Measurements from ENCODE around the gene PPIP5K1.

PPIP5K1 gene

GRCh38 chr15:43528542-43529007 is 61.4 kb downstream of the PPIP5K1 start:
- in situ Hi-C loops (cut with MboI; ENCODE audit: low sequenced_read_pairs, unreplicated experiment): no loop called here
- TF ChIP-seq, protein P1, sequence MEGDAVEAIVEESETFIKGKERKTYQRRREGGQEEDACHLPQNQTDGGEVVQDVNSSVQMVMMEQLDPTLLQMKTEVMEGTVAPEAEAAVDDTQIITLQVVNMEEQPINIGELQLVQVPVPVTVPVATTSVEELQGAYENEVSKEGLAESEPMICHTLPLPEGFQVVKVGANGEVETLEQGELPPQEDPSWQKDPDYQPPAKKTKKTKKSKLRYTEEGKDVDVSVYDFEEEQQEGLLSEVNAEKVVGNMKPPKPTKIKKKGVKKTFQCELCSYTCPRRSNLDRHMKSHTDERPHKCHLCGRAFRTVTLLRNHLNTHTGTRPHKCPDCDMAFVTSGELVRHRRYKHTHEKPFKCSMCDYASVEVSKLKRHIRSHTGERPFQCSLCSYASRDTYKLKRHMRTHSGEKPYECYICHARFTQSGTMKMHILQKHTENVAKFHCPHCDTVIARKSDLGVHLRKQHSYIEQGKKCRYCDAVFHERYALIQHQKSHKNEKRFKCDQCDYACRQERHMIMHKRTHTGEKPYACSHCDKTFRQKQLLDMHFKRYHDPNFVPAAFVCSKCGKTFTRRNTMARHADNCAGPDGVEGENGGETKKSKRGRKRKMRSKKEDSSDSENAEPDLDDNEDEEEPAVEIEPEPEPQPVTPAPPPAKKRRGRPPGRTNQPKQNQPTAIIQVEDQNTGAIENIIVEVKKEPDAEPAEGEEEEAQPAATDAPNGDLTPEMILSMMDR (IDR thresholded peaks at IDR 0.05; ENCODE audit: borderline replicate concordance, control extremely low read depth, extremely low read depth, insufficient read depth, missing control alignments): no peak
- no peak for DNase-seq (ENCODE audit: low spot score)

DNA sequence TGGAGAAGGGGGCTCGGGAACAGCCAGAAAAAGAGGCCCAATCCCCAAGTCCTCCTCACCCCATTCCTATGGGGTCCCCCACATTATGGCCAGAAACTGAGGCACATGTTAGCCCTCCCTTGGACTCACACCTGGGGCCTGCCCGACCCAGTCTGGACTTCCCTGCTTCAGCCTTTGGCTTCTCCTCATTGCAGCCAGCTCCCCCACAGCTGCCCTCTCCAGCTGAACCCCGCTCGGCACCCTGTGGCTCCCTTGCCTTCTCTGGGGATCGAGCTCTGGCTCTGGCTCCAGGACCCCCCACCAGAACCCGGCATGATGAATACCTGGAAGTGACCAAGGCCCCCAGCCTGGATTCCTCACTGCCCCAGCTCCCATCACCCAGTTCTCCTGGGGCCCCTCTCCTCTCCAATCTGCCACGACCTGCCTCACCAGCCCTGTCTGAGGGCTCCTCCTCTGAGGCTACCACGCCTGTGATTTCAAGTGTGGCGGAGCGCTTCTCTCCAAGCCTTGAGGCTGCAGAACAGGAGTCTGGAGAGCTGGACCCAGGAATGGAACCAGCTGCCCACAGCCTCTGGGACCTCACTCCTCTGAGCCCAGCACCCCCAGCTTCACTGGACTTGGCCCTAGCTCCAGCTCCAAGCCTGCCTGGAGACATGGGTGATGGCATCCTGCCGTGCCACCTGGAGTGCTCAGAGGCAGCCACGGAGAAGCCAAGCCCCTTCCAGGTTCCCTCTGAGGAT is 62.0 kb downstream of the PPIP5K1 start:
- TF ChIP-seq, protein P1 (IDR thresholded peaks at IDR 0.05; ENCODE audit: borderline replicate concordance, control extremely low read depth, extremely low read depth, insufficient read depth, missing control alignments): no peak
- no peak for DNase-seq (ENCODE audit: low spot score)
- in situ Hi-C loops (cut with MboI; ENCODE audit: low sequenced_read_pairs, unreplicated experiment): no loop called here

DNA sequence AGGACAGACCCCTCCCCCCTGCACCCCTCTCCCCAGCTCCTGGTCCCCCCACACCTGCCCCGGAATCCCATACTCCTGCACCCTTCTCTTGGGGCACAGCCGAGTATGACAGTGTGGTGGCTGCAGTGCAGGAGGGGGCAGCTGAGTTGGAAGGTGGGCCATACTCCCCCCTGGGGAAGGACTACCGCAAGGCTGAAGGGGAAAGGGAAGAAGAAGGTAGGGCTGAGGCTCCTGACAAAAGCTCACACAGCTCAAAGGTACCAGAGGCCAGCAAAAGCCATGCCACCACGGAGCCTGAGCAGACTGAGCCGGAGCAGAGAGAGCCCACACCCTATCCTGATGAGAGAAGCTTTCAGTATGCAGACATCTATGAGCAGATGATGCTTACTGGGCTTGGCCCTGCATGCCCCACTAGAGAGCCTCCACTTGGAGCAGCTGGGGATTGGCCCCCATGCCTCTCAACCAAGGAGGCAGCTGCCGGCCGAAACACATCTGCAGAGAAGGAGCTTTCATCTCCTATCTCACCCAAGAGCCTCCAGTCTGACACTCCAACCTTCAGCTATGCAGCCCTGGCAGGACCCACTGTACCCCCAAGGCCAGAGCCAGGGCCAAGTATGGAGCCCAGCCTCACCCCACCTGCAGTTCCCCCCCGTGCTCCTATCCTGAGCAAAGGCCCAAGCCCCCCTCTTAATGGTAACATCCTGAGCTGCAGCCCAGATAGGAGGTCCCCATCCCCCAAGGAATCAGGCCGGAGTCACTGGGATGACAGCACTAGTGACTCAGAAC is 62.8 kb downstream of the PPIP5K1 start:
- in situ Hi-C loops (cut with MboI; ENCODE audit: low sequenced_read_pairs, unreplicated experiment): no loop called here
- DNase-seq (ENCODE audit: low spot score): no peak
- TF ChIP-seq, protein P1 (IDR thresholded peaks at IDR 0.05; ENCODE audit: borderline replicate concordance, control extremely low read depth, extremely low read depth, insufficient read depth, missing control alignments): no peak

DNA sequence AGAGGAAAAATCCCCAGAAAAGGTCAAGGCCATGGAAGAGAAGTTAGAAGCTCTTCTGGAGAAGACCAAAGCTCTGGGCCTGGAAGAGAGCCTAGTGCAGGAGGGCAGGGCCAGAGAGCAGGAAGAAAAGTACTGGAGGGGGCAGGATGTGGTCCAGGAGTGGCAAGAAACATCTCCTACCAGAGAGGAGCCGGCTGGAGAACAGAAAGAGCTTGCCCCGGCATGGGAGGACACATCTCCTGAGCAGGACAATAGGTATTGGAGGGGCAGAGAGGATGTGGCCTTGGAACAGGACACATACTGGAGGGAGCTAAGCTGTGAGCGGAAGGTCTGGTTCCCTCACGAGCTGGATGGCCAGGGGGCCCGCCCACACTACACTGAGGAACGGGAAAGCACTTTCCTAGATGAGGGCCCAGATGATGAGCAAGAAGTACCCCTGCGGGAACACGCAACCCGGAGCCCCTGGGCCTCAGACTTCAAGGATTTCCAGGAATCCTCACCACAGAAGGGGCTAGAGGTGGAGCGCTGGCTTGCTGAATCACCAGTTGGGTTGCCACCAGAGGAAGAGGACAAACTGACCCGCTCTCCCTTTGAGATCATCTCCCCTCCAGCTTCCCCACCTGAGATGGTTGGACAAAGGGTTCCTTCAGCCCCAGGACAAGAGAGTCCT is 63.6 kb downstream of the PPIP5K1 start:
- TF ChIP-seq, protein P1 (IDR thresholded peaks at IDR 0.05; ENCODE audit: borderline replicate concordance, control extremely low read depth, extremely low read depth, insufficient read depth, missing control alignments): no peak
- in situ Hi-C loops (cut with MboI; ENCODE audit: low sequenced_read_pairs, unreplicated experiment): no loop called here
- DNase-seq (ENCODE audit: low spot score): no peak

DNA sequence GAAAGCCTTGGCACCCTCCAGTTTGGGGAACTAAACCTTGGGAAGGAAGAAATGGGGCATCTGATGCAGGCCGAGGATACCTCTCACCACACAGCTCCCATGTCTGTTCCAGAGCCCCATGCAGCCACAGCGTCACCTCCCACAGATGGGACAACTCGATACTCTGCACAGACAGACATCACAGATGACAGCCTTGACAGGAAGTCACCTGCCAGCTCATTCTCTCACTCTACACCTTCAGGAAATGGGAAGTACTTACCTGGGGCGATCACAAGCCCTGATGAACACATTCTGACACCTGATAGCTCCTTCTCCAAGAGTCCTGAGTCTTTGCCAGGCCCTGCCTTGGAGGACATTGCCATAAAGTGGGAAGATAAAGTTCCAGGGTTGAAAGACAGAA is 64.9 kb downstream of the PPIP5K1 start:
- TF ChIP-seq, protein P1 (IDR thresholded peaks at IDR 0.05; ENCODE audit: borderline replicate concordance, control extremely low read depth, extremely low read depth, insufficient read depth, missing control alignments): no peak
- peak; percentile 5 for DNase-seq (ENCODE audit: low spot score)
- in situ Hi-C loops (cut with MboI; ENCODE audit: low sequenced_read_pairs, unreplicated experiment): no loop called here

GRCh38 chr15:43524254-43524845 is 65.7 kb downstream of the PPIP5K1 start:
- in situ Hi-C loops (cut with MboI; ENCODE audit: low sequenced_read_pairs, unreplicated experiment): no loop called here
- DNase-seq (ENCODE audit: low spot score): peak; percentile 20

More at GRCh38 chr15:43524254-43524845, 65.7 kb downstream of the PPIP5K1 start:
- TF ChIP-seq, protein P1 (IDR thresholded peaks at IDR 0.05; ENCODE audit: borderline replicate concordance, control extremely low read depth, extremely low read depth, insufficient read depth, missing control alignments): no peak

Measured in GM13976 (cell line).